GM03348 (cell line): Measurements from ENCODE around the gene PLIN1.

Experiments
- DNase-seq: peaks from one replicate; pipeline ENCODE4 v3.0.0; 2012; ENCODE audit warnings: low spot score

PLIN1 gene

GRCh38 chr15:89654301-89654761 lies 24.8 kb downstream of the PLIN1 start:
- DNase-seq: peak; percentile 69

GRCh38 chr15:89653578-89653977 lies 25.6 kb downstream of the PLIN1 start:
- no peak for DNase-seq

GRCh38 chr15:89652666-89653065 lies 26.5 kb downstream of the PLIN1 start:
- no peak for DNase-seq

- no peak for DNase-seq
These were observed 27.0 kb downstream of the PLIN1 start for GRCh38 chr15:89652131-89652530.

GRCh38 chr15:89649716-89650115 lies 29.5 kb downstream of the PLIN1 start:
- no peak for DNase-seq

- DNase-seq: no peak
These were observed 30.0 kb downstream of the PLIN1 start for GRCh38 chr15:89649013-89649625.

- no peak for DNase-seq
These were observed 30.8 kb downstream of the PLIN1 start for GRCh38 chr15:89648106-89649012.

GRCh38 chr15:89647191-89647851 lies 31.8 kb downstream of the PLIN1 start:
- peak; percentile 92 for DNase-seq

- DNase-seq: no peak
These were observed 32.6 kb downstream of the PLIN1 start for GRCh38 chr15:89646416-89647141.

- DNase-seq: no peak
These were observed 33.5 kb downstream of the PLIN1 start for GRCh38 chr15:89645680-89646079.

GRCh38 chr15:89642106-89642505 lies 37.1 kb downstream of the PLIN1 start:
- DNase-seq: no peak

GRCh38 chr15:89641053-89641452 lies 38.1 kb downstream of the PLIN1 start:
- no peak for DNase-seq

GRCh38 chr15:89640245-89640644 lies 38.9 kb downstream of the PLIN1 start:
- DNase-seq: no peak

- no peak for DNase-seq
These were observed 45.6 kb downstream of the PLIN1 start for GRCh38 chr15:89633585-89633984.

- no peak for DNase-seq
These were observed 46.4 kb downstream of the PLIN1 start for GRCh38 chr15:89632563-89633430.

- DNase-seq: no peak
These were observed 47.3 kb downstream of the PLIN1 start for GRCh38 chr15:89631902-89632264.

- DNase-seq: no peak
These were observed 47.9 kb downstream of the PLIN1 start for GRCh38 chr15:89630974-89631901.

GRCh38 chr15:89630260-89630659 lies 48.9 kb downstream of the PLIN1 start:
- no peak for DNase-seq

GRCh38 chr15:89629829-89630228 lies 49.3 kb downstream of the PLIN1 start:
- no peak for DNase-seq
